GM21786 (cell line): ENCODE data around the gene ADAM8.
"Not testable (repeated sequence)": the region's sequence is repeated elsewhere in the genome, so short reads cannot be mapped to it uniquely, and the experiment has no call there.

Experiments used
- ATAC-seq: cut with Tn5 transposase; IDR thresholded peaks from one replicate; pipeline ENCODE4 v1.9.1; 2021; ENCODE audit not compliant: unreplicated experiment

ADAM8 gene

GRCh38 chr10:133269367-133269766, 7.3 kb downstream of the ADAM8 start:
- no peak for ATAC-seq

DNA sequence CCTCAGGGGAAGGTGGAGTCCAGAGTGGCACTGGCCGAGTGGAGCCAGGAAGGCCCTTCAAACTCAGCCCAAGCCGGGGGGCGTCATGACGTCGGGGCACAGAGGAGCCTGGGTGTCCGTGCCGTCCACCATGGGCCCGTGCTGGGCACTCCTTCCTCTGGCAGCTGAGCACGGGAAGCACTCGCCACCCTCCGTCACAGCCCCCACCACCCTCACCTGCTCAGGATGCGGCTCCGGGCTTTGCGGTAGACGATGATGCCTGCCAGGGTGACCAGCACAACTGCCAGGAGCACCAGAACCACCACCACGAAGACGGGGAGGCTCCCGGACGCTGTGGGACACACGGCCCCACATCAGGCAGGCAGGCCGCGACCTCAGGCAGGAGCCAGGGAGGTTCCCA, 8.1 kb downstream of the ADAM8 start:
- ATAC-seq, result no peak

DNA sequence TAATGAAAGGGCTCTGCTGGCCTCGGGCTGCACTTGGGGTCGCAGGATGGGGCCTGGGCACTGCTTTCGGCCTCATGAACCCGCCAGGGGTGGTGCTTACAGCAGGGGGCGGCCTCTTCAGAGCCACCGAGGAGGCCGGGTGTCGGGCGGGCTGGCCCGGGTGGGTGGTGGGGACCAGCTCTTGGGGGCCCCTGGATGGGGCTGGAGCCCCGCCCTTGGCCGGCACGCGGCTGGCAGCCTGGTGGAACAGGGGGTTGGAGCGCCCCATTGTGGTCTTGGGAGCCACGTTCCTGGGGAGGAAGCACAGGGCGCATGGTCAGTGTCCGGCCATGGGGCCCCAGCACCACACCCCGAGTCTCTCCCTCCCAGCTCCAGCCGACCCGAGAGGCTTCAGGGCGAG, 8.8 kb downstream of the ADAM8 start:
- ATAC-seq, result no peak

GRCh38 chr10:133267293-133267692, 9.4 kb downstream of the ADAM8 start:
- no peak for ATAC-seq

DNA sequence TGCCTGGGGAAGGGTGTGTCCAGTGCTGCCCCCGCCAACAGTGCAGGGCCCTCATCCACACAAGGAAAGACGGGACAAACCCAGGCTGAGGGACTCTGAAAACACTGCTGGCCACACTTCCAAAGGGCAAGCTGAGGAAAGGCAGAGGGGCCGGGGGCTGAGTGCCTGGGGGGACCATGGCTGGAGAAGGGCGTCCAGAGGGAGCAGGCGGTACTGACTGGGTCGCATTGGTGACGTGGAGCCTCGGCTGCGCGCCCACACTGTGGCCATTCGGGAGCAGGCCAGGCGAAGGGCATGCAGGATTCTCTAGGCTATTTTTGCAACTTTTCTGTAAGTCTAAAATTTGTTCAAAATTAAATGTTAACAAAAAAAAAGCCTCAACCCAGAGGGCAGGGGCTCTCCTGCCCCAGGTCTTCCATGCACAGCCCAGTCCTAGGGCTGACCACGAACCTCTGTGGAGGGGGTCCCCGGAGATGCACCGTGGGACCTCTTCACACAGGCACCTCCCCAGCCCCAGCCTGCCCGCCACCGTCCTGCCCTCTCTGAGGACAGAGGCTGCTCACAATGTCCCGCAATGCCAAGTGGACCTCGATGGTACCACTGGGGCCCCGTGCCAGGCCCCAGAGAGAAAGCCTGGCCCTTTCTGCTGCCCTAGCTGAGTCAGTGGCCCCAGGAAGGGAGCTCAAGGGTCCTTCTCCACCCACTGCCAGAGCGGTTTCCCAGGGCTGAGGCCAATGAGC, 10.4 kb downstream of the ADAM8 start:
- no peak for ATAC-seq

- not testable (repeated sequence) for ATAC-seq
Observed at GRCh38 chr10:133265052-133265451, 11.6 kb downstream of the ADAM8 start.

DNA sequence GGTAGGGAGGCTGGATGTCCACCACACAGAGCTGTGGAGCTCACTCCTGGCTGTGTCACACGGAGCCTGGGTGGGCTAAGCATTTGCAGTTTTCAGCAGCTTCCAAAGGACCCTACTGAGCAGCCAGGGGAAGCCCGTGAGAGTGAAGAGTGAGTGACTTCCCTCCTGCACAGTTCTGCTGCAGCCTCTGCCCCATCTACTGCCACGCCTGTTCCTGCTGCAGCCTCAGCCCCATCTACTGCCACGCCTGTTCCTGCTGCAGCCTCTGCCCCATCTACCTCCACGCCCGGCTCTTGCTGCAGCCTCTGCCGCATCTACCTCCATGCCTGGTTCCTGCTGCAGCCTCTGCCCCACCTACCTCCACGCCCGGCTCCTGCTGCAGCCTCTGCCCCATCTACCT, 12.2 kb downstream of the ADAM8 start:
- no peak for ATAC-seq

DNA sequence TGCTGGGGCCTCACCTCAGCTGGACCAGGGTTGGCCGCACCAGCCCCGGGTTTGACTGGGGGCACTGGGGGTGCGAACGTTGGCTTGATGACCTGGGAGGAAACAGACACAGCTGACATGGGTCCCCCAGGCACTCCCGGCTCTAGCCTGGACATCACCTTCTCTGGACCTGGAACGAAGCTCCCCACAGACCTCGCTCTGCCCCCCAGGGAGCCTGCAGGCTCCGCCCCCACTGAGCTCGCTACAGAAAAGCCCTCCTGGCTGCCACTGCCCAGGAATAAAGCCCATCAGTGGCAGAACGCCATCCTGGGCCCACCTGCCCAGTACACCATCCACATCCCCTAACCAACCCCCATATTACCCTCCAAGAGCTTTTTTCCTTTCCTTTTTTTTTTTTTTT, 13.0 kb downstream of the ADAM8 start:
- no peak for ATAC-seq

GRCh38 chr10:133262696-133263095, 14.0 kb downstream of the ADAM8 start:
- ATAC-seq, result no peak

GRCh38 chr10:133261726-133262325, 14.8 kb downstream of the ADAM8 start:
- ATAC-seq, result peak; percentile 52

GRCh38 chr10:133260895-133261725, 15.6 kb downstream of the ADAM8 start:
- ATAC-seq, result peak; percentile 56

- no peak for ATAC-seq
Observed at GRCh38 chr10:133259602-133259989, 17.1 kb downstream of the ADAM8 start.

- no peak for ATAC-seq
Observed at GRCh38 chr10:133258818-133259601, 17.7 kb downstream of the ADAM8 start.

DNA sequence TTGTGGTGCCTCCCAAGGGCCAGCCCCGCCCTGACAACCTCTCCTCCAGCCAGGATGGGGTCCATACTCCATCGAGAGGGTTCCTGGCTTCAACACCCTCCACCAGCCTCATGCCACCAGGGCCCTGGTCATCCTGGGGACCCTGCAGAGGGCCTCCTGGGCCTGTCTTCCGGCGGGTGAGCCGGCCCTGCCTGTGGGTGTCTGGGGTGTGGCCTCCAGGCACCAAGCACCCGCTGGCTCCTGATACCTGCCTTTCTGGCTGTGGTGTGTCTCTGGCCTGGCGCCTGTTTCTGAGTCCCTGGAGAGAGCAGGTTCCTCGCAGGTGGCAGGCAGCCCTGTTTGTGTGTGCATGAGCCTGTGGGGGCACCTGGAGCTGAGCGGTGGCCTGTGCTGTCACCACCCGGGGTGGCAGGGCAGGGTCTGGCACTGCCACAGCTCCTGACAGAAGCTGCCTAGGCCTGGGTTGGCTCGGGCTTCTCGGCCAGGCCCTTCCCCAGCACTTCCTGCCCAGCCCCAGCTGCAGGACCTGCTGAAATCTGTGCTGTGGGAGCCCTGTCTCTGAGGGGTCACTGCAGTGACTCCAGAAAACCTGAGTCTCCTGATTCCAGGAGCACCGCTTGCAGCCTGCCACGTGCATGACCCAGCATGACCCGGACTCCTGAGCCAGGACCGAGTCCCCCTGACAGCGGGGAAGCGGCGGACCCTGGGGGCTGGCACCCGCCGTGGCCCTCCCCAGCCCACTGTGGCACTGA, 18.4 kb downstream of the ADAM8 start:
- no peak for ATAC-seq

- no peak for ATAC-seq
Observed at GRCh38 chr10:133257489-133258065, 19.1 kb downstream of the ADAM8 start.

- ATAC-seq, result no peak
Observed at GRCh38 chr10:133255323-133255722, 21.3 kb downstream of the ADAM8 start.

DNA sequence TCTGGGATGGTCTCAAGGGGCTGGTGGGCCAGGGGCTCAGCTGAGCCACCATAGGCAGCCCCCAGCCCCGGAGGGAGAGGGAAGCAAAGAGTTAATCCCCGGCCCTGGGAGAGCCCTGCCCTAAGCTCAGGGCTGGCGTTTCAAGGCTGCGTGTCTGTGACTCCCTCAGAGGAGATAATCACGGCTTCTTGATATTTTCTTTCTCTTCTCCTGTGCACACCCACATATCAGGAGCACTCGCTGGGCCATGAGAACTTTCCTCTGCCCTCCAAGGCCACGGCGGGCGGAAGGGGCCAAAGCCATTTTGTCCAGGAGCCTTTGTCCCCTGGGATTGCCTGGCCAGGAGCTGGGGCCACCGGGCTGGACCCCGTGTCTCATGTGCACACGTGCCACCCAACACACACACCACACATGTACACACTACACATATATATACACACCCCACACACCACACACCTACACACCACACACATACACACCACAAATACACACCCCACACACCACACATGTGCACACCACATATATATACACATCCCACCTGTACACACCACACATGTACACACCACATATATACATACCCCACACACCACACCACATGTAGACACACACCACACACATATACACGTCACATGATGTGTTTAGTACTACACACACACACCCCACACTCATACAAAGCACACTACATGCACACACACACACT, 22.1 kb downstream of the ADAM8 start:
- ATAC-seq, result no peak

DNA sequence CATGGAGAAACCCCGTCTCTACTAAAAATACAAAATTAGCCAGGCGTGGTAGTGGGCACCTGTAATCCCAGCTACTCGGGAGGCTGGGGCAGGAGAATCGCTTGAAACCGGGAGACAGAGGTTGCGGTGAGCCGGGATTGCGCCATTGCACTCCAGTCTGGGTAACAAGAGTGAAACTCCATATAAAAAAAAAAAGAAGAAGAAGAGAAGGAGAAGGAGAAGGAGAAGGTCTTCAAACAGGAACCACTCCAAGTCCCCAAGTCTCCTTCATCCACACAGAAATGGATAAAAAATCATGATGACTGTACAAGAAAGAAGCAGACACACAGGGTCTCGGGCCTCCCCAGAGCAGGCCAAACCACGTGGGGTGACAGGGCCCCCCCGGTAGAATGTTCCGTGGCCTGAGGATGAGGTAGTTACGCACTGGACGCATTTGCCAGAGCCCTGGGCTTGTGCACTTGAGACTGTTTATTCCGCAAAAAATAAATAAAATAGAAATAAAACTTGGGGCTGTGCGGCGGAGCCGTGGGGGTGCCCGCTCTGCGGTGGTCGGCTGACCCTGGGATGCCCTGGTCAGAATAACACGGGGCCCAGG, 23.2 kb downstream of the ADAM8 start:
- no peak for ATAC-seq

GRCh38 chr10:133252223-133252552, 24.5 kb downstream of the ADAM8 start:
- no peak for ATAC-seq
